ENCODE measurements around the gene AP1S2.

DNA sequence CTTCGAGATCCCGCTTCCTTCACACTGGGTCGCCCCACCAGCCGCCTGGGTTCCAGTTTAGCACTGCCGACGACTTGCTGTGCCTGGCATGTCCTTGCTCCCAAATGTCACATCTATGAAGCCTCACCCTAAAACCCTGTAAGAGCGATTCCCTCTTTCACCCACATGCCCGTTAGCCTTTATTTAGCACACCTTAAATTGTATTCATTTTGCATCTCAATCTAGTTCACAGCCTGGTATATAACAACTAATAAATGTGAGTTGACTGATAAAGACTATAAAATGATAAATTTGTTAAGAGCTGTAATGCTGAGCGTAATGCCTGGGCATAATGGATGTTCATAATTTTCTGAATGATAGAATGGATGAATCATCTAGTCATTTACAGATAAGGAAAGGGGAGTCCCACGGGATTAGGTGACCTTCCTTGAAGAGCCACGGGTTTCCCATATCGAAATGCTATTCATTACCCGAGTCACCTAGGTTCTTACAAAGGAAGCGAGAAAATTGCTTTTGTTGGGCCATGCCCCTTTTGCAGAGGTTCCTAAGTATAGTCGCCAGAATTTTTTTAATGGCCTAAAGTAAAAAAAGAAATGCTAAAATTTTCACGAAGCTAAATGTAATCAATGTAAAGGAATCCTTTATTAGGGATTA is 1.1 kb upstream of the AP1S2 start:
- TF ChIP-seq SAP30 (IDR thresholded peaks at IDR 0.05; ENCODE audit: insufficient read depth, insufficient replicate concordance, low read length) (no peak), CTCF (IDR thresholded peaks at IDR 0.05; ENCODE audit: control extremely low read depth in 1 of 3, insufficient read depth in 1 of 3, low read depth in 1 of 3, low read length in 3 of 3) (no peak), ASH2L (IDR thresholded peaks at IDR 0.05; ENCODE audit: low read length) (no peak), EP300 (IDR thresholded peaks at IDR 0.05; ENCODE audit: borderline replicate concordance in 1 of 2, low read depth in 2 of 2, low read length in 2 of 2) (no peak), EZH2 (IDR thresholded peaks at IDR 0.05; ENCODE audit: low read depth, low read length, severe bottlenecking) (no peak), GTF2F1 (IDR thresholded peaks at IDR 0.05; ENCODE audit: borderline replicate concordance, low read depth, low read length) (no peak), CHD1 (IDR thresholded peaks at IDR 0.05; ENCODE audit: low read depth, low read length) (no peak), SP1 (IDR thresholded peaks at IDR 0.05; ENCODE audit: low read depth, low read length) (no peak), TBP (IDR thresholded peaks at IDR 0.05; ENCODE audit: low read depth, low read length) (no peak), POLR2A (IDR thresholded peaks at IDR 0.05; ENCODE audit: control extremely low read depth in 1 of 2, low read depth in 2 of 2, low read length in 2 of 2) (no peak), SUZ12 (IDR thresholded peaks at IDR 0.05; ENCODE audit: low read length) (no peak), YY1 (IDR thresholded peaks at IDR 0.05; ENCODE audit: low read depth, low read length) (no peak)
- TF ChIP-seq, protein P1, sequence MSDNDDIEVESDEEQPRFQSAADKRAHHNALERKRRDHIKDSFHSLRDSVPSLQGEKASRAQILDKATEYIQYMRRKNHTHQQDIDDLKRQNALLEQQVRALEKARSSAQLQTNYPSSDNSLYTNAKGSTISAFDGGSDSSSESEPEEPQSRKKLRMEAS (IDR thresholded peaks at IDR 0.05) = no peak
- TF ChIP-seq, protein P2, sequence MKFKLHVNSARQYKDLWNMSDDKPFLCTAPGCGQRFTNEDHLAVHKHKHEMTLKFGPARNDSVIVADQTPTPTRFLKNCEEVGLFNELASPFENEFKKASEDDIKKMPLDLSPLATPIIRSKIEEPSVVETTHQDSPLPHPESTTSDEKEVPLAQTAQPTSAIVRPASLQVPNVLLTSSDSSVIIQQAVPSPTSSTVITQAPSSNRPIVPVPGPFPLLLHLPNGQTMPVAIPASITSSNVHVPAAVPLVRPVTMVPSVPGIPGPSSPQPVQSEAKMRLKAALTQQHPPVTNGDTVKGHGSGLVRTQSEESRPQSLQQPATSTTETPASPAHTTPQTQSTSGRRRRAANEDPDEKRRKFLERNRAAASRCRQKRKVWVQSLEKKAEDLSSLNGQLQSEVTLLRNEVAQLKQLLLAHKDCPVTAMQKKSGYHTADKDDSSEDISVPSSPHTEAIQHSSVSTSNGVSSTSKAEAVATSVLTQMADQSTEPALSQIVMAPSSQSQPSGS (IDR thresholded peaks at IDR 0.05; ENCODE audit: low read length) = no peak
